GM12878 (cell line): ENCODE data around the gene CDKN3. TPM values are rescaled to one million over a fixed set of nuclear protein-coding genes. Genes with fewer than 3 reads are reported as not detected.

Experiments
- ATAC-seq: fragments of 200-7000 bp; cut with Tn5 transposase; 3 replicates; pipeline ENCODE4 v1.9.1; 2020; ENCODE audit warnings: mild to moderate bottlenecking, moderate library complexity
- BruUV-seq: library from RNA; stranded (reverse); fragments of 400-500 nt; replicated peaks from 2 replicates; lab custom pipeline; 2021; lab: Mats Ljungman, UMichigan
- CTCF ChIA-PET: fragments of 300-600 bp; sonication (Branson Sonifier 250); formaldehyde crosslinking; extraction: SDS; loops from one replicate; lab custom pipeline; 2021; ENCODE audit warnings: inconsistent platforms; lab: Yijun Ruan, JAX
- POLR2A ChIA-PET: fragments of 350-600 bp; formaldehyde crosslinking; extraction: SDS; loops from one replicate; lab custom pipeline; 2021; ENCODE audit warnings: inconsistent platforms; lab: Charles Lee
- RAD21 ChIA-PET: fragments of 300-600 bp; sonication (Branson Sonifier 250); formaldehyde crosslinking; loops from one replicate; lab custom pipeline; 2023; ENCODE audit warnings: antibody characterized with exemption; ENCODE audit not compliant: unreplicated experiment; lab: Charles Lee
- SMC1A ChIA-PET: fragments of 300-600 bp; sonication (Branson Sonifier 250); formaldehyde crosslinking; loops from one replicate; lab custom pipeline; 2023; ENCODE audit not compliant: unreplicated experiment, uncharacterized antibody; lab: Charles Lee
- DNase-seq: peaks from one replicate; pipeline ENCODE4 v3.0.0-alpha.2; 2011; ENCODE audit warnings: low read depth, low spot score
- FAIRE-seq: peaks from 3 replicates; lab custom pipeline; 2011; peaks lifted over from hg19 to GRCh38; lab: Jason Lieb, UNC
- H2AFZ ChIP-seq: 2 replicates; pipeline ENCODE4 v1.6.0; 2011; ENCODE audit warnings: low read depth, low read length, control low read depth; ENCODE audit not compliant: control insufficient read depth
- H3K27ac ChIP-seq: 2 replicates; pipeline ENCODE4 v1.5.1; 2011; ENCODE audit warnings: control low read depth; ENCODE audit not compliant: control insufficient read depth, insufficient read depth
- H3K27me3 ChIP-seq, 2 experiments: replicated peaks in 1 of 2; 2 replicates each; pipeline versions ENCODE4 v1.6.0 to v1.6.1; 2011; ENCODE audit warnings: low read length in 1 of 2; ENCODE audit not compliant: control insufficient read depth in 2 of 2, insufficient read depth in 2 of 2
- H3K36me3 ChIP-seq, 2 experiments: 2 replicates each; pipeline ENCODE4 v1.5.1; 2011; ENCODE audit warnings: low read length in 1 of 2; ENCODE audit not compliant: control insufficient read depth in 2 of 2, insufficient read depth in 2 of 2
- H3K4me1 ChIP-seq: 2 replicates; pipeline ENCODE4 v1.6.1; 2011; ENCODE audit warnings: mild to moderate bottlenecking, low read length, moderate library complexity, mixed read lengths; ENCODE audit not compliant: control insufficient read depth, insufficient read depth
- H3K4me2 ChIP-seq: 2 replicates; pipeline ENCODE4 v1.6.0; 2011; ENCODE audit warnings: control low read depth; ENCODE audit not compliant: control insufficient read depth, insufficient read depth
- H3K4me3 ChIP-seq: fragments of 200-600 bp; sonication (generic); 2 replicates; pipeline ENCODE4 v1.5.1; 2016
- H3K79me2 ChIP-seq: 2 replicates; pipeline ENCODE4 v1.6.0; 2011; ENCODE audit warnings: low read length; ENCODE audit not compliant: control insufficient read depth, insufficient read depth
- H3K9ac ChIP-seq: 2 replicates; pipeline ENCODE4 v1.8.0; 2011; ENCODE audit warnings: low read length, control low read depth, mixed read lengths; ENCODE audit not compliant: control insufficient read depth, insufficient read depth
- H3K9me3 ChIP-seq: replicated peaks from 3 replicates; pipeline ENCODE4 v1.5.1; 2011; ENCODE audit warnings: mild to moderate bottlenecking, low read length; ENCODE audit not compliant: control insufficient read depth, insufficient read depth
- H4K20me1 ChIP-seq: 2 replicates; pipeline ENCODE4 v1.6.0; 2011; ENCODE audit not compliant: control insufficient read depth, insufficient read depth
- ASH2L ChIP-seq: fragments of 300-600, 200-600 bp; sonication (generic); IDR thresholded peaks from 2 replicates; pipeline ENCODE4 v1.6.1; 2017; ENCODE audit warnings: low read depth, mild to moderate bottlenecking, borderline replicate concordance
- BMI1 ChIP-seq: fragments of 450-650 bp; IDR thresholded peaks from 2 replicates; pipeline ENCODE4 v1.6.1; 2016; ENCODE audit warnings: mild to moderate bottlenecking, moderate library complexity, borderline replicate concordance
- CREB1 ChIP-seq: IDR thresholded peaks from 2 replicates; pipeline ENCODE4 v1.6.1; 2012; ENCODE audit warnings: low read depth, mild to moderate bottlenecking, inconsistent platforms
- DPF2 ChIP-seq: fragments of 450-650 bp; IDR thresholded peaks from 2 replicates; pipeline ENCODE4 v1.6.1; 2017; ENCODE audit warnings: mild to moderate bottlenecking
- EED ChIP-seq: sonication (generic); IDR thresholded peaks from 2 replicates; pipeline ENCODE4 v1.6.1; 2016; ENCODE audit warnings: antibody characterized with exemption, low read depth
- NFIC ChIP-seq: IDR thresholded peaks from 2 replicates; pipeline ENCODE4 v1.6.1; 2012; ENCODE audit warnings: low read depth, mild to moderate bottlenecking, inconsistent platforms, low read length, moderate library complexity
- NFYA ChIP-seq: IDR thresholded peaks from 2 replicates; pipeline ENCODE4 v1.6.1; 2011; ENCODE audit warnings: low read depth, mild to moderate bottlenecking, low read length, improper control_type of control experiment, borderline replicate concordance
- RB1 ChIP-seq: fragments of 450-650 bp; formaldehyde crosslinking; IDR thresholded peaks from 2 replicates; pipeline ENCODE4 v1.6.1; 2017; ENCODE audit warnings: mild to moderate bottlenecking, borderline replicate concordance
- RCOR1 ChIP-seq: conservative IDR thresholded peaks from 2 replicates; pipeline ENCODE4 v1.6.1; 2012; ENCODE audit warnings: low read depth, low read length, improper control_type of control experiment
- SREBF2 ChIP-seq: IDR thresholded peaks from 2 replicates; pipeline ENCODE4 v1.6.1; 2012; ENCODE audit warnings: mild to moderate bottlenecking, low read length
- TARDBP ChIP-seq: IDR thresholded peaks from 2 replicates; pipeline ENCODE4 v1.6.1; 2016; ENCODE audit warnings: borderline replicate concordance
- ZBED1 ChIP-seq: IDR thresholded peaks from 2 replicates; pipeline ENCODE4 v1.6.1; 2016; ENCODE audit warnings: borderline replicate concordance
- ZNF274 ChIP-seq: IDR thresholded peaks from one replicate; pipeline ENCODE4 v1.8.0; 2011; ENCODE audit not compliant: insufficient read length, insufficient read depth
- WGBS: methylation state at CpG from one replicate; pipeline ENCODE4 v1.1.6; 2016; ENCODE audit warnings: low lambda C conversion rate; ENCODE audit not compliant: insufficient replicate concordance, insufficient coverage; ENCODE audit errors: missing lambda C conversion rate; 5-methylcytosine and 5-hydroxymethylcytosine counted together
- in situ Hi-C: fragments of 300-500 bp; cut with MboI; formaldehyde crosslinking; loops from 9 replicates; pipeline ENCODE4 v1.14.3; 2018; ENCODE audit warnings: mixed read lengths
- intact Hi-C: fragments of 100-400 bp; cut with micrococcal nuclease; formaldehyde crosslinking; loops from one replicate; pipeline ENCODE4 v1.14.2; 2022; ENCODE audit not compliant: unreplicated experiment
- polyA plus RNA-seq, 11 experiments: library from polyadenylated mRNA; depleted of rRNA in 4 of 11; unstranded in 6 of 11; stranded (reverse) in 5 of 11; fragments of >200 nt; fragmentation: Nextera tagmentation in 4 of 11; fragmentation: Illumina TruSeq in 1 of 11; extraction: Ambion mirVana in 4 of 11; extraction: Trizol in 1 of 11; gene quantifications; 1 replicate in 1 of 11; 2 replicates in 10 of 11; pipeline versions ENCODE4 v1.2.1 to v1.2.3, GENCODE V29; 2011 to 2016; ENCODE audit warnings: inconsistent platforms in 2 of 11, missing spikeins in 2 of 11, low read depth in 1 of 11
- total RNA-seq, 4 experiments: library from RNA; depleted of rRNA in 3 of 4; stranded (reverse); fragments of >200 nt in 3 of 4; fragmentation: Illumina TruSeq in 1 of 4; extraction: Trizol in 1 of 4; gene quantifications; 2 replicates each; pipeline versions ENCODE4 v1.2.1 to v1.2.3, GENCODE V29; 2013 to 2021
- TF ChIP-seq, protein P1 (sequence below): IDR thresholded peaks from 2 replicates; pipeline ENCODE4 v1.6.1; 2011; ENCODE audit warnings: low read depth, low read length, improper control_type of control experiment, borderline replicate concordance

CDKN3 gene
- total and polyA plus RNA-seq, 10 of the 15 experiments (the other 5 are each of a cell fraction or from before 2014, with no cell fraction given) = 54.9 to 197 (median 111) TPM

DNA sequence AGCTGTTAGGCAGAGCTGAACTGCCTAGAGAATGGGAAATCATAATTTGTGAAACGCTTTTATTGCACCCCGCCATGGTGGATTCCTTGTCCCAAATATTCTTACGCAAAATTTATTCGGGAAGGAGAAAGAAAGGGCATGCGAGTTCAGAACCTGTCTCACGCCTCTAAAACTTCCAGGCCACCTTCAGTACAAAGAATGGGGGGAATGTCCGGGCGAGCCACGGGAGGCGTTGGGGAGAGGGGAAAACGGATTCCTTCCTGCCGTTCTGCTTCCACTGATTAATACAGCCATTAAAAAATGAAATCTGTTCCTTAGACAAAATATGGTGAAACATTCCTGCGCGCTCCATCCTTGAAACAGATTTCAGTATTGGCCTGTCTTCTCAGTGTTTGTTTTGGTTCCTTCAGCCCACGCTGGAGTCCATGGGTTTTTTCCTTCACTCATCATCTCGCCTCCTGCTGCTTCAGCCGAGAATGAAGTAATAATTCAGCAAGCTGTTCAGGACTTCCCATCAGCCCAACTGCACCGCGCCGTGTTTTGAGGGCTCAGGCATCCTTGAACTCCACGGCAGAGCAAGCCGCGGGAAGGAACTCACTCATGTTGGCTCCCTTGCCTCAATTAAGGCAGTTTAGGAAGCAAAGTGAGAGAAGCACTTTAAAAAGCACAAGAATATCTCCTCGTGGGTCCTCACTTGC is 47.7 kb upstream of the CDKN3 start:
- in situ Hi-C loops (loop anchor here (25.0 kb wide), 1 partner anchor 812 kb away; no protein-coding TSS in a partner anchor), intact Hi-C loops (loop anchor here (1.0 to 5.0 kb wide), 3 partner anchors 812 to 1054 kb away; no protein-coding TSS in a partner anchor)
- Histone ChIP-seq H3K4me3 (no peak overlapping the region), H3K36me3 (no peaks in the 10 kb centered on the region), H3K79me2 (no peaks in the 10 kb centered on the region), H4K20me1 (no peaks in the 10 kb centered on the region), H3K4me1 (no peaks in the 10 kb centered on the region), H3K27me3 (no peaks in the 10 kb centered on the region), H3K4me2 (no peak overlapping the region), H3K9me3 (no peaks in the 10 kb centered on the region; the same call in 2 of the 3 replicates), H3K27ac (no peak overlapping the region), H2AFZ (no peak overlapping the region), H3K9ac (no peak overlapping the region)
- ATAC-seq (no peak), DNase-seq (no peak), FAIRE-seq (no peak)
- BruUV-seq = no TSS peak
- CTCF ChIA-PET = interaction anchor here (0.7 to 4.4 kb wide), 20 partner anchors 7 to 1053 kb away, joined by 3 to 51 read pairs (median 6); no protein-coding TSS in a partner anchor
- whole genome bisulfite sequencing = 50% methylated on average over 24 of the region's 24 CpGs
- POLR2A ChIA-PET = no interaction called here
- TF ChIP-seq DPF2 = no peak
- no peak for TF ChIP-seq RB1
- TF ChIP-seq CREB1 = no peak
- no peak for TF ChIP-seq ZBED1
- no peak for TF ChIP-seq ZNF274
- TF ChIP-seq SREBF2 = no peak
- no peak for TF ChIP-seq TARDBP
- TF ChIP-seq NFIC = no peak
- TF ChIP-seq BMI1 = no peak
- no peak for TF ChIP-seq EED
- TF ChIP-seq RCOR1 = no peak
- no peak for TF ChIP-seq NFYA
- TF ChIP-seq ASH2L = no peak
- TF ChIP-seq, protein P1, sequence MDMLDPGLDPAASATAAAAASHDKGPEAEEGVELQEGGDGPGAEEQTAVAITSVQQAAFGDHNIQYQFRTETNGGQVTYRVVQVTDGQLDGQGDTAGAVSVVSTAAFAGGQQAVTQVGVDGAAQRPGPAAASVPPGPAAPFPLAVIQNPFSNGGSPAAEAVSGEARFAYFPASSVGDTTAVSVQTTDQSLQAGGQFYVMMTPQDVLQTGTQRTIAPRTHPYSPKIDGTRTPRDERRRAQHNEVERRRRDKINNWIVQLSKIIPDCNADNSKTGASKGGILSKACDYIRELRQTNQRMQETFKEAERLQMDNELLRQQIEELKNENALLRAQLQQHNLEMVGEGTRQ = no peak
- RAD21 ChIA-PET = interaction anchor here (1.5 to 2.0 kb wide), 5 partner anchors 14 to 1054 kb away, joined by 3 to 16 read pairs (median 7); no protein-coding TSS in a partner anchor
- SMC1A ChIA-PET = interaction anchor here (1.1 to 2.5 kb wide), 5 partner anchors 10 to 796 kb away, joined by 3 to 11 read pairs (median 5); no protein-coding TSS in a partner anchor
